H1 (cell line): ENCODE results near the gene SHROOM3. TPM values are rescaled to one million over a fixed set of nuclear protein-coding genes. Genes with fewer than 3 reads are reported as not detected.
A peak's percentile ranks its signal among the peaks of the same experiment; 100 is the strongest.

Experiments used
- CTCF ChIA-PET: fragments of 300-600 bp; sonication (Branson Sonifier 250); formaldehyde crosslinking; loops from one replicate; lab custom pipeline; 2021; ENCODE audit not compliant: partially characterized antibody; lab: Charles Lee
- POLR2A ChIA-PET: fragments of 300-600 bp; sonication (Branson Sonifier 250); formaldehyde crosslinking; loops from one replicate; lab custom pipeline; 2021; ENCODE audit warnings: inconsistent platforms; ENCODE audit not compliant: partially characterized antibody; lab: Charles Lee
- DNase-seq, 2 experiments: peaks; one replicate each; pipeline versions ENCODE4 v3.0.0 to v3.0.0-alpha.2; 2010 to 2022; ENCODE audit warnings: low spot score in 2 of 2, low read depth in 1 of 2, mixed read lengths in 1 of 2
- FAIRE-seq: peaks from 2 replicates; lab custom pipeline; 2011; peaks lifted over from hg19 to GRCh38; lab: Jason Lieb, UNC
- H2AFZ ChIP-seq: 2 replicates; pipeline ENCODE4 v1.8.1; 2012; ENCODE audit warnings: low read length, inconsistent platforms
- H2AK5ac ChIP-seq: 2 replicates; pipeline ENCODE4 v1.6.1; 2013; ENCODE audit warnings: low read depth, low read length
- H2BK120ac ChIP-seq: replicated peaks from 2 replicates; pipeline ENCODE3; 2013; ENCODE audit warnings: low read depth, low read length, inconsistent platforms
- H2BK12ac ChIP-seq: 2 replicates; pipeline ENCODE4 v1.6.1; 2013; ENCODE audit warnings: low read depth, low read length
- H2BK15ac ChIP-seq: 2 replicates; pipeline ENCODE4 v1.6.1; 2013; ENCODE audit warnings: low read length
- H2BK20ac ChIP-seq: 2 replicates; pipeline ENCODE4 v1.6.1; 2013; ENCODE audit warnings: low read length
- H2BK5ac ChIP-seq: 2 replicates; pipeline ENCODE4 v1.6.1; 2013; ENCODE audit warnings: low read depth, low read length
- H3K14ac ChIP-seq: 2 replicates; pipeline ENCODE4 v1.6.1; 2013; ENCODE audit warnings: inconsistent platforms; ENCODE audit not compliant: insufficient read length
- H3K18ac ChIP-seq: 2 replicates; pipeline ENCODE4 v1.6.1; 2013; ENCODE audit warnings: low read length; ENCODE audit errors: extremely low read depth
- H3K23ac ChIP-seq: 2 replicates; pipeline ENCODE4 v1.6.1; 2013; ENCODE audit warnings: inconsistent platforms; ENCODE audit not compliant: insufficient read length
- H3K23me2 ChIP-seq: 2 replicates; pipeline ENCODE4 v1.6.1; 2013; ENCODE audit warnings: low read depth, low read length
- H3K27ac ChIP-seq: 2 replicates; pipeline ENCODE4 v1.6.1; 2011; ENCODE audit warnings: low read depth, low read length, inconsistent platforms
- H3K27me3 ChIP-seq, 4 experiments: replicated peaks in 1 of 4; 1 replicate in 1 of 4; 2 replicates in 3 of 4; pipeline versions ENCODE4 v1.6.1 to v1.8.1; 2011 to 2013; ENCODE audit warnings: low read length in 3 of 4, mild to moderate bottlenecking in 3 of 4, inconsistent platforms in 2 of 4, mixed read lengths in 2 of 4, moderate library complexity in 1 of 4; ENCODE audit not compliant: control insufficient read depth in 3 of 4, insufficient read depth in 3 of 4; ENCODE audit errors: extremely low read depth in 1 of 4
- H3K36me3 ChIP-seq, 4 experiments: 2 replicates each; pipeline versions ENCODE4 v1.6.1 to v1.8.1; 2011 to 2013; ENCODE audit warnings: mild to moderate bottlenecking in 4 of 4, low read length in 3 of 4, moderate library complexity in 2 of 4, control low read depth in 1 of 4, inconsistent platforms in 1 of 4; ENCODE audit not compliant: insufficient read depth in 4 of 4, control insufficient read depth in 2 of 4
- H3K4ac ChIP-seq: replicated peaks from 2 replicates; pipeline ENCODE3; 2013; ENCODE audit warnings: low read length, low read depth, mixed read lengths, inconsistent platforms; ENCODE audit not compliant: insufficient read length
- H3K4me1 ChIP-seq, 4 experiments: replicated peaks in 1 of 4; 1 replicate in 1 of 4; 2 replicates in 3 of 4; pipeline versions ENCODE4 v1.6.1 to v1.8.1; 2011 to 2013; ENCODE audit warnings: low read length in 3 of 4, inconsistent platforms in 2 of 4, mixed read lengths in 1 of 4; ENCODE audit not compliant: insufficient read depth in 4 of 4, control insufficient read depth in 3 of 4
- H3K4me2 ChIP-seq, 2 experiments: 2 replicates each; pipeline versions ENCODE4 v1.6.1 to v1.8.1; 2011 to 2013; ENCODE audit warnings: low read depth in 2 of 2, low read length in 2 of 2, control low read depth in 1 of 2, inconsistent platforms in 1 of 2, mild to moderate bottlenecking in 1 of 2; ENCODE audit not compliant: insufficient read depth in 1 of 2
- H3K4me3 ChIP-seq, 4 experiments: fragments of 200-600, 300-600 bp in 1 of 4; sonication (generic), shearing (Covaris generic), sonication (Bioruptor Twin) in 1 of 4; 2 replicates each; pipeline versions ENCODE4 v1.5.1 to v1.8.1; 2011 to 2016; ENCODE audit warnings: low read length in 4 of 4, low read depth in 3 of 4, control low read depth in 2 of 4, inconsistent platforms in 2 of 4, mild to moderate bottlenecking in 2 of 4, mixed read lengths in 1 of 4, moderate library complexity in 1 of 4; ENCODE audit not compliant: insufficient read depth in 2 of 4; ENCODE audit errors: extremely low read depth in 1 of 4
- H3K56ac ChIP-seq: replicated peaks from 2 replicates; pipeline ENCODE3; 2013; ENCODE audit warnings: low read depth, mild to moderate bottlenecking, mixed read lengths, low read length, inconsistent platforms; ENCODE audit not compliant: insufficient read length
- H3K79me1 ChIP-seq: 2 replicates; pipeline ENCODE4 v1.6.1; 2013; ENCODE audit warnings: low read depth, low read length, control low read depth
- H3K79me2 ChIP-seq, 2 experiments: 2 replicates each; pipeline versions ENCODE4 v1.6.1 to v1.8.1; 2012 to 2013; ENCODE audit warnings: low read length in 2 of 2, mild to moderate bottlenecking in 2 of 2, inconsistent platforms in 1 of 2; ENCODE audit not compliant: insufficient read depth in 2 of 2, control insufficient read depth in 1 of 2
- H3K9ac ChIP-seq, 4 experiments: replicated peaks in 1 of 4; 1 replicate in 1 of 4; 2 replicates in 3 of 4; pipeline versions ENCODE4 v1.6.1 to v1.8.1; 2011 to 2013; ENCODE audit warnings: low read depth in 3 of 4, low read length in 3 of 4, control low read depth in 2 of 4, mild to moderate bottlenecking in 2 of 4, moderate library complexity in 2 of 4, inconsistent platforms in 1 of 4; ENCODE audit errors: extremely low read depth in 1 of 4
- H3K9me3 ChIP-seq, 2 experiments: 2 replicates each; pipeline versions ENCODE4 v1.6.1 to v1.8.1; 2012 to 2013; ENCODE audit warnings: mild to moderate bottlenecking in 2 of 2, moderate library complexity in 2 of 2, control low read depth in 1 of 2, inconsistent platforms in 1 of 2, low read depth in 1 of 2, low read length in 1 of 2, mixed read lengths in 1 of 2; ENCODE audit not compliant: insufficient read depth in 2 of 2
- H4K20me1 ChIP-seq, 2 experiments: replicated peaks in 1 of 2; 2 replicates each; pipeline versions ENCODE3 to v1.8.1; 2011 to 2013; ENCODE audit warnings: inconsistent platforms in 2 of 2, low read length in 2 of 2, mild to moderate bottlenecking in 1 of 2; ENCODE audit not compliant: insufficient read depth in 2 of 2, control insufficient read depth in 1 of 2
- H4K5ac ChIP-seq: 2 replicates; pipeline ENCODE4 v1.6.1; 2013; ENCODE audit warnings: low read length, low read depth, mixed read lengths, inconsistent platforms; ENCODE audit not compliant: insufficient read length
- H4K8ac ChIP-seq: 2 replicates; pipeline ENCODE4 v1.8.0; 2013; ENCODE audit warnings: mild to moderate bottlenecking, moderate library complexity, low read length, inconsistent platforms; ENCODE audit not compliant: insufficient read depth; ENCODE audit errors: extremely low read depth
- H4K91ac ChIP-seq: replicated peaks from 2 replicates; pipeline ENCODE3; 2013; ENCODE audit warnings: low read length, mixed read lengths, inconsistent platforms; ENCODE audit not compliant: insufficient read length
- EP300 ChIP-seq, 2 experiments: IDR thresholded peaks; 1 replicate in 1 of 2; 2 replicates in 1 of 2; pipeline ENCODE4 v1.6.1; 2011 to 2012; ENCODE audit warnings: low read depth in 2 of 2, low read length in 2 of 2, mild to moderate bottlenecking in 2 of 2, borderline replicate concordance in 1 of 2, inconsistent platforms in 1 of 2, moderate library complexity in 1 of 2
- EZH2 ChIP-seq: fragments of 200-600 bp; sonication (generic); IDR thresholded peaks from 2 replicates; pipeline ENCODE4 v1.7.1; 2012; ENCODE audit warnings: low read depth, mild to moderate bottlenecking, moderate library complexity, low read length, inconsistent platforms; ENCODE audit not compliant: severe bottlenecking
- TAF7 ChIP-seq: optimal IDR thresholded peaks from 2 replicates; pipeline ENCODE3; 2011; ENCODE audit warnings: low read depth, mild to moderate bottlenecking, inconsistent platforms, low read length, moderate library complexity, borderline replicate concordance
- WGBS, 2 experiments: shearing (Covaris generic) in 1 of 2; methylation state at CpG; one replicate each; pipeline versions ENCODE4 v1.1.6 to v1.1.7; 2013 to 2015; ENCODE audit warnings: low lambda C conversion rate in 2 of 2, mixed read lengths in 2 of 2, inconsistent platforms in 1 of 2, low coverage in 1 of 2, missing lambda C conversion rate in 1 of 2; ENCODE audit not compliant: insufficient replicate concordance in 2 of 2, insufficient coverage in 1 of 2, insufficient read length in 1 of 2; ENCODE audit errors: extremely low coverage in 1 of 2, missing lambda C conversion rate in 1 of 2; 5-methylcytosine and 5-hydroxymethylcytosine counted together
- polyA plus RNA-seq, 7 experiments: library from polyadenylated mRNA; depleted of rRNA in 3 of 7; stranded (reverse) in 5 of 7; unstranded in 2 of 7; fragments of >200 nt in 5 of 7; fragments of 200-250 nt in 2 of 7; gene quantifications; 1 replicate in 5 of 7; 2 replicates in 1 of 7; 4 replicates in 1 of 7; pipeline versions ENCODE4 v1.2.1 to v1.2.3, GENCODE V29; 2011 to 2013; ENCODE audit warnings: missing spikeins in 2 of 7, mixed read lengths in 2 of 7
- total RNA-seq: library from RNA; stranded (reverse); fragmentation: NEBNext Ultra II Directional; extraction: Animal tissue kit (Norgen Biotek cat#: 25700); gene quantifications from 2 replicates; pipeline ENCODE4 v1.2.1, GENCODE V29; 2021

Gene SHROOM3
- total and polyA plus RNA-seq, 2 of the 8 experiments (the other 6 are each of a cell fraction or from before 2014, with no cell fraction given) = 15.8 to 34.0 TPM

DNA sequence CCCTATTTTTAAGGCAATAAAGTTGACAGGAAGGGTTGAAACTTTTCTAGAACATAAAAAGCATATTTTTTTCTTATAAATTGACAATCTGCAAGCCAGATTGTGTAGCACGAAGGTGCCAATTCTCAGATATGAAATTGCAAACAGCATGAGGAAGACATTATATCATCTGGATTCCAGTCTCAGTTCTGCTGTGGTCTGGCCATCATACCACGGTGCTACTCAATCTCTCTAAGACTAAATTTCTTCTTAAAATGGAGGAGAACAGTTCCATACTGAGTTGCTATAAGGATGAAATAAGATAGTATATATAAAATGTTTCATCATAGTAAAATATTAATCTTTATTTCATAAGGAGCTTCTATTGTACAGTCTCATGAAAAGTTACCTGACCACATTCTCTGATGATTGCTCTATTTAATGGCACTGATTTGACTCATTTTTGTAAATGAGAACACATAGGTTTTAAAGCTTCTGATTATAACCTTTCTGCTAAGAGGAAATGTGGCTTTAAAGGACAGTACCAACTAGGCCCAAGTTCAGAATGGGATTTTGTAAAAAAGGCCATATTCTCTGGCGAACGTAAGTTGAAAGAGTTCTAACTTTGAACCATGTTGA is 127.9 kb downstream of the SHROOM3 start:
- H3K27me3 ChIP-seq = no peaks in the 10 kb centered on the region
- TF ChIP-seq TAF7 (no peak), EZH2 (no peak), EP300 (IDR thresholded peaks at IDR 0.05; ENCODE audit: borderline replicate concordance in 1 of 2, low read depth in 2 of 2, low read length in 2 of 2) (no peak)

More for the DNA sequence above, 127.9 kb downstream of the SHROOM3 start:
- Histone ChIP-seq H4K5ac (no peak overlapping the region), H3K79me1 (no peaks in the 10 kb centered on the region), H2BK120ac (no peak overlapping the region), H3K14ac (no peak overlapping the region), H3K4ac (no peak overlapping the region), H3K23ac (no peak overlapping the region), H3K79me2 (no peaks in the 10 kb centered on the region), H2BK15ac (no peak overlapping the region), H4K8ac (no peak overlapping the region), H2BK12ac (0 out of 2 replicates have a peak overlapping the region, but pooled peaks have one; percentile 20), H3K36me3 (no peaks in the 10 kb centered on the region), H3K9ac (no peak overlapping the region), H2AK5ac (no peak overlapping the region), H3K4me1 (peaks cover 3 to 19% (median 15%) of the 10 kb centered on the region in 4 experiments), H3K4me3 (no peak overlapping the region), H3K18ac (no peak overlapping the region), H3K27ac (no peak overlapping the region), H3K56ac (no peak overlapping the region), H4K91ac (no peak overlapping the region), H2BK5ac (no peak overlapping the region), H3K4me2 (no peak overlapping the region), H2AFZ (no peak overlapping the region), H4K20me1 (no peaks in the 10 kb centered on the region), H2BK20ac (no peak overlapping the region), H3K9me3 (no peaks in the 10 kb centered on the region), H3K23me2 (no peaks in the 10 kb centered on the region)
- WGBS, 2 experiments = 84% methylated on average over 4 of the region's 4 CpGs; no CpG with 5 or more reads in 1 of the 2 experiments
- FAIRE-seq (no peak), DNase-seq (no peak)
- ChIA-PET CTCF (interaction anchor here (0.7 to 2.3 kb wide), 6 partner anchors 11 to 171 kb away, joined by 3 to 4 read pairs (median 4); no protein-coding TSS in a partner anchor), POLR2A (interaction anchor here (0.6 to 1.3 kb wide), 3 partner anchors 8 to 36 kb away, joined by 3 to 5 read pairs (median 3); no protein-coding TSS in a partner anchor)
